ENCODE measurements around the gene RASGRP1. TPM values are rescaled to one million over a fixed set of nuclear protein-coding genes. Genes with fewer than 3 reads are reported as not detected.

The RASGRP1 gene
- total and polyA plus RNA-seq, 2 donors = 0.18 to 0.74 TPM

DNA sequence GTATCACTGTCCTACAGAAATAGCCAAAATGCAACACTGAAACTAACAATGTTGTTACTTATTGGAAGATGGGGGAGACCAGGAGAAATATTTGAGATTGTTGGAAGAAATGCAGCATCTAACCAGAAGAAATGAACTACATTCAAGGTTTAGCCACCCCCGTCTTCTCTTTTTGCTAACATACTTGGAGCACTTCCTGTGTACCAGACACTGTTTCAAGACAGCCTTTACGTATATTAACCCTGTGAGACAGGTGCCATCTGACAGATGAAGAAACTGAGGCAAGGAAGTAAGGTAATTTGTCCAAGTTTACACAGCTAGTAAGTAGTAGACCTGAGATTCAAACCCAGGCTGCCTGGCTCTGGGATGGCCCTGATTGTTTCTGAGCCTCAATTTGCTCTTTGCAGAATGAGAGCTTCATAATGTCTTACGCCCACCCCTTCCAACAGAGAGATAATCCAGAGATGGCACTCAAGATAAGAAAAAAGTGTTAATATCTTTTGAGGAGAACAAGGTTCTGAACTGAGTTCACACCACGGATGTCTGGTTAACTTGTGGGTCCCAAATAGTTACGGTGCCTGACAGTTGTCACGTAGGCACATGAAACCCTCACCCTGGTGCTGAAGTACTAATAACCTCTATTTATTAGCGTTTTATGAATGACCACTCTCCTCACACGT lies 26.1 kb downstream of the RASGRP1 start:
- DNase-seq (ENCODE audit: extremely low spot score) = no peak
- Histone ChIP-seq H3K4me1 (ENCODE audit: insufficient read depth) (no peaks in the 10 kb centered on the region), H3K27ac (ENCODE audit: low read depth) (no peak overlapping the region), H3K36me3 (ENCODE audit: insufficient read depth) (no peaks in the 10 kb centered on the region), H3K4me3 (ENCODE audit: low read depth, low read length) (no peak overlapping the region)
- WGBS = 89% methylated on average over 8 of the region's 8 CpGs

- WGBS = 30% methylated on average over 3 of the region's 3 CpGs
- H3K4me3 ChIP-seq (ENCODE audit: low read depth, low read length) = no peak overlapping the region
- H3K4me1 ChIP-seq (ENCODE audit: insufficient read depth) = no peaks in the 10 kb centered on the region
- no peak overlapping the region for H3K27ac ChIP-seq (ENCODE audit: low read depth)
- no peaks in the 10 kb centered on the region for H3K36me3 ChIP-seq (ENCODE audit: insufficient read depth)
- DNase-seq (ENCODE audit: extremely low spot score) = no peak
Measured at GRCh38 chr15:38536201-38536676, 28.4 kb downstream of the RASGRP1 start.

DNA sequence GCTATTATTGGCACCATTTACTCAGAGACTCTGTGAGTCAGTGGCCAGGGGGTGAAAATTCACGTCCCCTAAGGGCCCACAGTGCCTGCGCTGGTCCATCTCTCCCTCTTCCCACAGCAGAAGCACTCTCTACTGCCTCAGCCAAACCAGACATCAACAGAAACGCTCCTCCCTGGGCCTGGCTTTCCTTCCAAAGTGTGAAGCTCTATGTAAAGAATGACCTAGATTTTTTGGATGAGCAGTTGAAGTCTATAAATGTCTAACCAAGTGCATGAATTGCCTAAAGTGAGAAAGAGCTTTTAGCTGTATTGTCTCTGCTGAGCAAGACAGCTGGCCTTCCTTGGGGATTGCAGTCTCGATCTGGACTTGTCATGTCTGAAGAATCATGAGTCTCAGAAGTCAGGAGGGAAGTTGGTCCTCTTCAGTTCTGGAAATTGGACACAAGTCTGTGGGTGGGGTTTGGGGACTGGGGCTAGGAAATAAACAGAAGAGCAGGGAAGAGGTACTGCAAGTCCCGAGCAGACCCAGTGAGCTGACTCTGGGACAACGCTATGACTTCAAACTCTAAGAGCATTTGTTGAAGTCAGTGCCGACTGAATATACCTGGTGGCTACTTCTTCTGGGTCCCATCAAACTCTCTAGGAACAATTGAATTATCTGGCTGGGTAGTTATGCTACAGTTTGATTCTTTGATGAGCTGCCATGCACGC lies 29.0 kb downstream of the RASGRP1 start:
- DNase-seq (ENCODE audit: extremely low spot score) = no peak

DNA sequence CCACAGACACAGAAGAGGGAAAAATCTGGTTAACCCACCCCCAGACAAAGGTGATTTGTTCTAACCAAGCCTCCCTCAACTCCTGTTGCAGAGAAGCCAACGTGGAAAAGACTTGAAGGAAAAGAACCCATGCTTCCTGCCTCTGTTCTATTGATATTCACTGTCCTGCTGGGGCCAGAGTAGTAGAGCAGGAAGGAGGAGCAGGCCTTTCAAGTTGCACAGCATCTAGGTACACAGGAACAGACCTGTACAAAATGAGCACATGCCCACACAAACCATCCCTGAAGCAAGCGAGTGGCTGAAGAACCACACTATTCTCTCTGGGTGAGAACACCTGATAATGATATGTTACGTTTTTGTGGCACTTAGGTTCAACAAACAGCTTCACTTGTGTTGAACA lies 29.9 kb downstream of the RASGRP1 start:
- H3K4me1 ChIP-seq (ENCODE audit: insufficient read depth) = no peaks in the 10 kb centered on the region
- H3K36me3 ChIP-seq (ENCODE audit: insufficient read depth) = no peaks in the 10 kb centered on the region
- H3K27ac ChIP-seq (ENCODE audit: low read depth) = no peak overlapping the region
- H3K4me3 ChIP-seq (ENCODE audit: low read depth, low read length) = no peak overlapping the region
- 87% methylated on average over 3 of the region's 3 CpGs for WGBS
- no peak for DNase-seq (ENCODE audit: extremely low spot score)

More for the DNA sequence above, 29.0 kb downstream of the RASGRP1 start:
- H3K27ac ChIP-seq (ENCODE audit: low read depth) = no peak overlapping the region
- H3K4me1 ChIP-seq (ENCODE audit: insufficient read depth) = no peaks in the 10 kb centered on the region
- 70% methylated on average over 8 of the region's 8 CpGs for WGBS
- H3K4me3 ChIP-seq (ENCODE audit: low read depth, low read length) = no peak overlapping the region
- no peaks in the 10 kb centered on the region for H3K36me3 ChIP-seq (ENCODE audit: insufficient read depth)

DNA sequence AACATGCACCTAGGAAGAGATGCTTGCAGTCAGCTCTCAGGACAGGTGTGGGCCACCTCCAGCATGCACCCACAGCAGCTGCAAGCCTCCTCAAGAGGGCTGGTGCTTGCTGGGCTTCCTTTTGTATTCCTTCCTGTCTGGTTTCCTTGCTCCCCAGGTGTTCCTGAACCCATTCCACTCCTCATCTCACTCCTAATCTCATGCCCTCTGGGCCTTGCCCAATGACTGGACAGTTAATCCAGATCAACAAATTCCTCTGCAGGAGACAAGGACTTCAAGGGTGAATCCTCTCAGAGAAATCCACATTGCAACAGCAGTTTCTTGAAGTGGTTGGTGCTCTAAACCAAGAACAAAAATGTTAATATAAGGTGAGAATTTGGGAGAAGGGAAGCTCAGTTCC lies 30.7 kb downstream of the RASGRP1 start:
- DNase-seq (ENCODE audit: extremely low spot score) = no peak
- Histone ChIP-seq H3K36me3 (ENCODE audit: insufficient read depth) (no peaks in the 10 kb centered on the region), H3K4me1 (ENCODE audit: insufficient read depth) (no peaks in the 10 kb centered on the region), H3K4me3 (ENCODE audit: low read depth, low read length) (no peak overlapping the region), H3K27ac (ENCODE audit: low read depth) (no peak overlapping the region)

DNA sequence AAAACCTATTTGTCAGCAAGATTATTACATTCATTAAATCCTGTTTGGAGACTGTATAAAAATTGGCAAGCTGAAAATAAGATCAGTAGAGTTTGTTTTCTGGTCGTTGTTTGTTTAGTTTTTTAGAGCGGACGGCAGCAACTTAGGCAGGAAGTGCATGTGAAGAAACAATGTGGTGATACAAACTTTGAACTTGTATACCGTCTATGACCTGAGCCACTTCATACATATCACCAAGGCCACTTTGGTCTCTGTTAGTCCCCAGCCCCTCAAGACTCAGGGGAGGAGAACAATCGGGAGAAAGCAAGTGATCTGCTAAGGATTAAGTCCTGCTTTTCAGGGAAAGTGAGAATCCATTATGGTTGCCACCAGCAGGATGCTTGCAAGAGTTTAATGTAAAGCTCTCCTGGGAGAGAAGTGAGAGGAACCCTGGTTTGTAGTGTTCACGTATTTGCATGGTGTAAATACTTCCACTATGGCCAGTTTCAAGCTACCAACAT lies 31.1 kb downstream of the RASGRP1 start:
- H3K4me1 ChIP-seq (ENCODE audit: insufficient read depth) = no peaks in the 10 kb centered on the region
- no peak for DNase-seq (ENCODE audit: extremely low spot score)
- H3K36me3 ChIP-seq (ENCODE audit: insufficient read depth) = no peaks in the 10 kb centered on the region
- H3K4me3 ChIP-seq (ENCODE audit: low read depth, low read length) = no peak overlapping the region
- no peak overlapping the region for H3K27ac ChIP-seq (ENCODE audit: low read depth)
- 72% methylated on average over 6 of the region's 6 CpGs for WGBS

- Histone ChIP-seq H3K27ac (ENCODE audit: low read depth) (no peak overlapping the region), H3K4me3 (ENCODE audit: low read depth, low read length) (no peak overlapping the region), H3K4me1 (ENCODE audit: insufficient read depth) (no peaks in the 10 kb centered on the region), H3K36me3 (ENCODE audit: insufficient read depth) (no peaks in the 10 kb centered on the region)
- 77% methylated on average over 3 of the region's 3 CpGs for WGBS
- DNase-seq (ENCODE audit: extremely low spot score) = no peak
Measured at GRCh38 chr15:38532728-38533127, 31.9 kb downstream of the RASGRP1 start.

DNA sequence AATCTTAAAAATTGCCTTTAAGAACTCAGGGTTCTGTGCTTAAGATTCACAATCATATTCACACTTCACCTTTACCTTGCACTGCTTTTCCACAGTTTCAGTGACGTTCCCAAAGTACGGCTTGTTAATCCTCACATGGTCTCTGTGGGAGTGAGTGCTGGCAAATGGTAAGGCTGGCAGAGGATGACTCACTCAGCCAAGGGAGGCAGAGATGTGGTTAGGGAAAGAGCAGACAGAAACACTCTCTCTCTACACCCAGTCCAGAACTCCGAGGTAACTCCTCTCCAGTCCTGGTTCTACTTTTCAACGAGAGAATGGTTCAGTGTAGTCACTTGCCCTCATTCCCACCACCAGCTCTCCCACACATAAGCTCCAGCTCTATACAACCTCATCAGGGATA lies 33.1 kb downstream of the RASGRP1 start:
- Histone ChIP-seq H3K4me3 (ENCODE audit: low read depth, low read length) (no peak overlapping the region), H3K36me3 (ENCODE audit: insufficient read depth) (no peaks in the 10 kb centered on the region), H3K4me1 (ENCODE audit: insufficient read depth) (no peaks in the 10 kb centered on the region), H3K27ac (ENCODE audit: low read depth) (no peak overlapping the region)
- no peak for DNase-seq (ENCODE audit: extremely low spot score)
- 74% methylated on average over 4 of the region's 4 CpGs for WGBS

- Histone ChIP-seq H3K36me3 (ENCODE audit: insufficient read depth) (no peaks in the 10 kb centered on the region), H3K4me3 (ENCODE audit: low read depth, low read length) (no peak overlapping the region), H3K27ac (ENCODE audit: low read depth) (no peak overlapping the region), H3K4me1 (ENCODE audit: insufficient read depth) (no peaks in the 10 kb centered on the region)
- WGBS = 91% methylated on average over 1 of the region's 1 CpG
- no peak for DNase-seq (ENCODE audit: extremely low spot score)
Measured at GRCh38 chr15:38530113-38530512, 34.5 kb downstream of the RASGRP1 start.

DNA sequence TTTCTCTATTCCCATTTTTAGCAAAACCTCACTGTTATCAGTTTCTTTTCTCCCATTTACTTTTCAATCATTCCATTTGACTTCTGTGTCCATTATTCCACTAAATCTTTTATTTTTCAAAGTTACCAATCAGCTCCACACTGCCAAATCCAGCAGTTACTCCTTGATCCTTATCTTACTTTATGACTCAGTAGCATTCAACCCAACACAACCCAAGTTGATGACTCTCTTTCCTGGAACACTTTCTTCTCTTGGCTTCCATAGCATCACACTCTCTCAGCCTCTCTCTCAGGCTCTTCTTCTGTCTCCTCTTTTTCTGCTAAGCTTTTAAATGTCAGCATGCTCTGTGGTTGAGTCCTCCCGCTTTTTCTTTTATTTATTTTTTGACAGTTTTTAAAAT lies 36.3 kb downstream of the RASGRP1 start:
- H3K27ac ChIP-seq (ENCODE audit: low read depth) = no peak overlapping the region
- WGBS = 95% methylated on average over 1 of the region's 1 CpG
- DNase-seq (ENCODE audit: extremely low spot score) = no peak
- no peaks in the 10 kb centered on the region for H3K36me3 ChIP-seq (ENCODE audit: insufficient read depth)
- H3K4me1 ChIP-seq (ENCODE audit: insufficient read depth) = no peaks in the 10 kb centered on the region
- no peak overlapping the region for H3K4me3 ChIP-seq (ENCODE audit: low read depth, low read length)

DNA sequence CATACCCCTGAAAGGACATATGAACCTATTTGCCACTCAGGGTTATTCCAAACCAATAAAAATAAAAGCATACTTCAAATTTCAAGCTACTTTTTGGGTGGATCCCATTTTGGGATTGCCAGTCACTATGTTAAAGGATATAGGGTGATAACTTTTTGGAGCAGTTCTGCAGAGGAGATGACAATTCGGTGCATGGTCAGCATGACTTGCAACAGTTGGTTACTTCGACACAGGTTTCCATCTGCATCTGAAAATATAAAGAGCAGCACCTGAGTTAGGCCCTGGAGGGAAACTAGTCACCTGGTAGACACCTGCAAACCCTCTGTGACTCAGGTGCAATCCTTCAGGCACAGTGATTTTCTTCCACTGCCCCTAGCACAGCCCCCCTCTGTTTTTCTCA lies 38.5 kb downstream of the RASGRP1 start:
- WGBS = 92% methylated on average over 2 of the region's 2 CpGs
- DNase-seq (ENCODE audit: extremely low spot score) = no peak
- Histone ChIP-seq H3K4me1 (ENCODE audit: insufficient read depth) (no peaks in the 10 kb centered on the region), H3K4me3 (ENCODE audit: low read depth, low read length) (no peak overlapping the region), H3K36me3 (ENCODE audit: insufficient read depth) (no peaks in the 10 kb centered on the region), H3K27ac (ENCODE audit: low read depth) (no peak overlapping the region)

- 89% methylated on average over 6 of the region's 6 CpGs for WGBS
- H3K4me1 ChIP-seq (ENCODE audit: insufficient read depth) = no peaks in the 10 kb centered on the region
- no peaks in the 10 kb centered on the region for H3K36me3 ChIP-seq (ENCODE audit: insufficient read depth)
- H3K4me3 ChIP-seq (ENCODE audit: low read depth, low read length) = no peak overlapping the region
- no peak overlapping the region for H3K27ac ChIP-seq (ENCODE audit: low read depth)
- DNase-seq (ENCODE audit: extremely low spot score) = no peak
Measured at GRCh38 chr15:38525489-38525888, 39.1 kb downstream of the RASGRP1 start.

- Histone ChIP-seq H3K4me1 (ENCODE audit: insufficient read depth) (no peaks in the 10 kb centered on the region), H3K4me3 (ENCODE audit: low read depth, low read length) (no peak overlapping the region), H3K27ac (ENCODE audit: low read depth) (no peak overlapping the region), H3K36me3 (ENCODE audit: insufficient read depth) (no peaks in the 10 kb centered on the region)
- whole genome bisulfite sequencing = 89% methylated on average over 5 of the region's 5 CpGs
- DNase-seq (ENCODE audit: extremely low spot score) = no peak
Measured at GRCh38 chr15:38524156-38524555, 40.5 kb downstream of the RASGRP1 start.

DNA sequence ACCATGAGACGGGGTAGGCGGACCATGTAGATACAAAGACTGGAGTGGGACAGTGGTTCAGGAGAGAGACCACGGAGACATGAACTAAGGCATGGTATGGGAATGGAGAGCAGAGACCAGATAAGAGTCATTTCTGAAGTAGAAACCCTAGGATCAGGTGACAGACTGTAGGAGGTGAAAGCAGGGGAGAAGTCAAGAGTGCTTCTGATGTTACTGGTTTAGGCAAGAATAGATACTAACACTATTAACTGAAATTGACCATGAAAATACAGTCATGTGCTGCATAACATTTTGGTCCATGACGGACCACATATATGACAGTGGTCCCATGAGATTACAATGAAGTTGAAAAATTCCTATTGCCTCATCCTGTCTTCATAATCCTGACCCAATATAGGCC lies 41.7 kb downstream of the RASGRP1 start:
- 90% methylated on average over 4 of the region's 4 CpGs for WGBS
- DNase-seq (ENCODE audit: extremely low spot score) = no peak
- H3K27ac ChIP-seq (ENCODE audit: low read depth) = no peak overlapping the region
- H3K36me3 ChIP-seq (ENCODE audit: insufficient read depth) = no peaks in the 10 kb centered on the region
- no peak overlapping the region for H3K4me3 ChIP-seq (ENCODE audit: low read depth, low read length)
- no peaks in the 10 kb centered on the region for H3K4me1 ChIP-seq (ENCODE audit: insufficient read depth)

Measured in urinary bladder (tissue), 4 donors.